Upper lobe of right lung (tissue), 1 donor: ENCODE results near the gene KPNA2. TPM values are rescaled to one million over a fixed set of nuclear protein-coding genes. Genes with fewer than 3 reads are reported as not detected.
A peak's percentile ranks its signal among the peaks of the same experiment; 100 is the strongest.
"Not testable (repeated sequence)": the region's sequence is repeated elsewhere in the genome, so short reads cannot be mapped to it uniquely, and the experiment has no call there.

Source experiments
- ATAC-seq: fragments of 200-7000 bp; cut with Tn5 transposase; one replicate; pipeline ENCODE4 v1.9.1; 2020; ENCODE audit warnings: mild to moderate bottlenecking, moderate library complexity
- DNase-seq: peaks from one replicate; pipeline ENCODE4 v3.0.0-alpha.2; 2020
- H3K27ac ChIP-seq: fragments of 200-600 bp; one replicate; pipeline ENCODE4 v1.8.0; 2022
- H3K27me3 ChIP-seq: fragments of 200-600 bp; one replicate; pipeline ENCODE4 v1.8.0; 2022; ENCODE audit warnings: mild to moderate bottlenecking
- H3K36me3 ChIP-seq: fragments of 200-600 bp; one replicate; pipeline ENCODE4 v1.8.0; 2022
- H3K4me1 ChIP-seq: fragments of 200-600 bp; one replicate; pipeline ENCODE4 v1.8.0; 2022
- H3K4me3 ChIP-seq: fragments of 200-600 bp; one replicate; pipeline ENCODE4 v1.8.0; 2022; ENCODE audit warnings: mild to moderate bottlenecking
- H3K9me3 ChIP-seq: fragments of 200-600 bp; one replicate; pipeline ENCODE4 v1.8.0; 2022
- intact Hi-C: fragments of 100-400 bp; cut with DNase I; formaldehyde crosslinking; loops from one replicate; pipeline ENCODE4 v1.11.0; 2022
- total RNA-seq: library from RNA; stranded (reverse); fragmentation: NEBNext Ultra II Directional; extraction: Animal tissue kit (Norgen Biotek cat#: 25700); gene quantifications from one replicate; pipeline ENCODE4 v1.2.1, GENCODE V29; 2021
- TF ChIP-seq, protein P1 (sequence below): fragments of 200-600 bp; IDR thresholded peaks from one replicate; pipeline ENCODE4 v1.8.0; 2022; ENCODE audit warnings: antibody characterized with exemption
- donor health status: DM: no; HTN: yes; CAD: no; lungs with severe emphysema.

The KPNA2 gene
- total RNA-seq, 1 donor from 2014 or later, result 27.0 TPM

DNA sequence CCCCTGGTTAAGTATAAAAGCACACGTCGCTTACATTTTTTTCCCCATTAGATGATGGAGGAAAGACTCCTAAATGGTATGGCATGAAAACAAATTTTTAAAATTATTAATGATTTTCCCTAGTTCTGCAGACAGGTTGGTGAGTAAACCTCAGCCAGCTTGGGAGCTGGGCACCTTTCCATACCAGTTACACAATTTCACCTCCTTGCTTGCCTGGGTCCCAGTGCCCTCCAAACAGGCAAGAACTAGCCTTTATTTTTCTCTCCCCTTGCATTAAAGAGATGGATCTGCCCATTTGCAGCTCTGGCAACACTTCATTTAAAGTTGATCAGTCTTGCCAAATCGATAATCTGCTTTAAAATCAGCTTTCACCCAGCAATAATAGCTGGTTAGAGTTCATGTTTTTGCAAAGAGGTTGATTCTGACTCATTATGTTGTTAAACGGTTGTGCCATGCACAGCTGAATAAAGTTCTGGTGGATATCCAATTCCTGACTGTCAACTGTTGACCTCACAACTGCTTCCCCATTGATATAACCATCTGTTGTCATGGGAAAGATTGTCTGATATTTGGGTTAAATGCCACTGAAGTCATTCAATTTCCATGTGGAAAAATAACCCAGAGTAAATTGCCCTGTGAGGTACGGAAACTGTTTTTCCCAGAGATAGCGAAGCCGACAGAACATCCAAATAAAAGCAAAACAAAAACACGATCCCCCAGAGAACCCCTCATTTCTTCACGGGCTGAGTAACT, 40.5 kb upstream of the KPNA2 start:
- H3K9me3 ChIP-seq, result no peaks in the 10 kb centered on the region
- TF ChIP-seq, protein P1, sequence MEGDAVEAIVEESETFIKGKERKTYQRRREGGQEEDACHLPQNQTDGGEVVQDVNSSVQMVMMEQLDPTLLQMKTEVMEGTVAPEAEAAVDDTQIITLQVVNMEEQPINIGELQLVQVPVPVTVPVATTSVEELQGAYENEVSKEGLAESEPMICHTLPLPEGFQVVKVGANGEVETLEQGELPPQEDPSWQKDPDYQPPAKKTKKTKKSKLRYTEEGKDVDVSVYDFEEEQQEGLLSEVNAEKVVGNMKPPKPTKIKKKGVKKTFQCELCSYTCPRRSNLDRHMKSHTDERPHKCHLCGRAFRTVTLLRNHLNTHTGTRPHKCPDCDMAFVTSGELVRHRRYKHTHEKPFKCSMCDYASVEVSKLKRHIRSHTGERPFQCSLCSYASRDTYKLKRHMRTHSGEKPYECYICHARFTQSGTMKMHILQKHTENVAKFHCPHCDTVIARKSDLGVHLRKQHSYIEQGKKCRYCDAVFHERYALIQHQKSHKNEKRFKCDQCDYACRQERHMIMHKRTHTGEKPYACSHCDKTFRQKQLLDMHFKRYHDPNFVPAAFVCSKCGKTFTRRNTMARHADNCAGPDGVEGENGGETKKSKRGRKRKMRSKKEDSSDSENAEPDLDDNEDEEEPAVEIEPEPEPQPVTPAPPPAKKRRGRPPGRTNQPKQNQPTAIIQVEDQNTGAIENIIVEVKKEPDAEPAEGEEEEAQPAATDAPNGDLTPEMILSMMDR, result no peak
- no peaks in the 10 kb centered on the region for H3K36me3 ChIP-seq
- H3K27ac ChIP-seq, result peak overlapping the region; percentile 40
- DNase-seq (no peak), ATAC-seq (no peak)
- H3K27me3 ChIP-seq, result no peaks in the 10 kb centered on the region
- intact Hi-C loops, result no loop called here
- peak overlapping the region; percentile 61 for H3K4me3 ChIP-seq
- peaks cover 16% of the 10 kb centered on the region for H3K4me1 ChIP-seq

DNA sequence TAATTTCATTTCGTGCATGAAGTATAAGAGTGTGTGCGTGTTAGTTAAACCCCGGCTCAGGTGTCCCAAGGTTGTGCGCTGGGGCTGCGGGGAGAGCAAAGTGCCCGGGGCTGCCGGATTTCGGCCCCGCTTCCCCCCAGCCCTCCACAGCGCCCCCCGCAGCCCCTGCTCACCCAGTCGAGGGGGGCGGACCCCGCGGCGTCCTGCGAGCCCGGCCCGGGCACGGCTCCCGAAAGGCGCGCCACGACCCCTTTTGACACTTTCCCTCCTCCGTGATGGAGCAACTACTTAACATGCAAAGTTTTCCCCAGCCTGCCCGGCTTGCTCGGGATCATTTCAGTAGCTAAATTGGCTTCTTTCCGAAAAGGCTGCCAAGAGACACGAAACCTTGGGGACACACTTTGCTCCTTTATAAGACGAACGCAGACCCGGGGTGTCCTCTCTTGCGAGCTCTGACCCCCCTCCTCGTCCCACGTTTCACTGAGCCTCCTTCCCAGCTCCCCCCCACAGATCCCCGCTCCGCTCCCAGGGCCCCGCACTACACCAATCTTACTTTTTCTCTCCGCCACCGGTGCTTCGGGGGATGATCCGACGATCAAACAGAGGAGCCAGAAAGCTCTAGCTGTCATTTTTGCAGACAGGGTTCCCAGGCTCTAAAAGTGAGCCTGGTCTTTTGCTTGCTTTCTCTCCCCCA, 39.8 kb upstream of the KPNA2 start:
- peak overlapping the region; percentile 61 for H3K4me3 ChIP-seq
- H3K9me3 ChIP-seq, result no peaks in the 10 kb centered on the region
- intact Hi-C loops, result no loop called here
- no peaks in the 10 kb centered on the region for H3K36me3 ChIP-seq
- TF ChIP-seq, protein P1, result no peak
- DNase-seq, result no peak
- peak overlapping the region; percentile 40 for H3K27ac ChIP-seq
- no peaks in the 10 kb centered on the region for H3K27me3 ChIP-seq
- H3K4me1 ChIP-seq, result peaks cover 16% of the 10 kb centered on the region
- no peak for ATAC-seq

DNA sequence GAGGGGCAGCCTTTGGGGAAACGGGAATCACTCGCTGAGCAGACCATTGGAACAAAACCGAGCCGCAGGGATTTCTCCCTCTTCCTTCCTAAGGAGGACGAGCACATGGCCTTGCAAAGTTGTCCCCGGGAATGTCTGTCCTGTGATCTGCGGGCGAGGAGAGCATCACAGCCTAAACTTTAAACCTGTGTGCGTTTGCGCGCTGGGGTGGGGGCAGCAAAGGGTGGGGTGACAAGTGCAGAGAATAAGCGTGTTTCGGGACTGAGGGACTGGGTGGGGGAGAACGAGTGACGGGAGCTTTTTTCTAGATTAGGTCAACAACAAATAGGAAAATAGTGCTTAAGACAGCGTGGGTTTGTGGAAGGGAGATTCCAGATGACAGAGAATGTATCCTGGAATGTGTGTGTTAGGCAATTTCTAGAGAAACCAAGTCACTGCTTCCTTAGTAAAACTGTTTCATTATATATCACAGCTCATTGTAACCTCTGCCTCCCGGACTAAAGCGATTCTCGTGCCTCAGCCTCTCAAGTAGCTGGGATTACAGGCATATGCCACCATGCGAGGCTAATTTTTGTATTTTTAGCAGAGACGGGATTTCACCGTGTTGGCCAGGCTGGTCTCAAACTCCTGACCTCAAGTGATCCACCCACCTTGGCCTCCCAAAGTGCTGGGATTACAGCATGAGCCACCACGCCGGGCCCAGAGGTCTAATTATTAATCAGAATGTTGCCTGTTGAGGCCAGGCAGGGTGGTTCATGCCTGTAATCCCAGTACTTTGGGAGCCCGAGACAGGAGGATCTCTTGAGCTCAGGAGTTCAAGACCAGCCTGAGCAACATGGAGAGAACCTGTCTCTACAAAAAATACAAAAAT, 39.0 kb upstream of the KPNA2 start, which contains the start of gene C17orf58:
TSS of gene C17orf58 (minus strand) at position 169 of the 871 bp plus-strand sequence. CDS start 271 bp downstream, outside the sequence.
- H3K36me3 ChIP-seq, ATAC-seq, DNase-seq, H3K9me3 ChIP-seq, intact Hi-C loops, H3K27me3 ChIP-seq: not testable (repeated sequence)
- H3K4me1 ChIP-seq, result peaks cover 16% of the 10 kb centered on the region
- peak within 1 kb of the TSS; percentile 61 for H3K4me3 ChIP-seq
- peak within 1 kb of the TSS; percentile 40 for H3K27ac ChIP-seq

DNA sequence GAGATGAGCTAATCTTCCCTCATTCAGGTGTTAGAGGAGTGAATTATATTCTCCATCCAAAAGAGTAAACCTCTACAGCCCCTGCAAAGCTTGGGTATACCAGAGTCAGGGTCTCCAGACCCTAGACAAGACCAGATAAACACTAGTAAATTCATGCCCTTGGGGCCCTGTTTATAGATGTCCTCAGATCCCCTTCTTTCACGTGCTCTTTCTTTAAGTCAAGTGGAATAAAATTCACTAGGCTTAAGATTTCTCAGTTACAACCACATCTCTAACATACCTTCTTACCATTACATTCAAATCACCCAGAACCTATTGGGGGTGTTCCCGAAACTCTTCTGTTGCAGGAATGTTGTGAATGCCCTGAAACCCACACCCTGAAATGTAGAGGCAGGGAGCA, 37.1 kb upstream of the KPNA2 start:
- TF ChIP-seq, protein P1, result no peak
- no peak overlapping the region for H3K27ac ChIP-seq
- no peaks in the 10 kb centered on the region for H3K27me3 ChIP-seq
- H3K9me3 ChIP-seq, result no peaks in the 10 kb centered on the region
- no peak overlapping the region for H3K4me3 ChIP-seq
- no peaks in the 10 kb centered on the region for H3K36me3 ChIP-seq
- intact Hi-C loops, result no loop called here
- H3K4me1 ChIP-seq, result peaks cover 9% of the 10 kb centered on the region
- DNase-seq, result no peak
- no peak for ATAC-seq

DNA sequence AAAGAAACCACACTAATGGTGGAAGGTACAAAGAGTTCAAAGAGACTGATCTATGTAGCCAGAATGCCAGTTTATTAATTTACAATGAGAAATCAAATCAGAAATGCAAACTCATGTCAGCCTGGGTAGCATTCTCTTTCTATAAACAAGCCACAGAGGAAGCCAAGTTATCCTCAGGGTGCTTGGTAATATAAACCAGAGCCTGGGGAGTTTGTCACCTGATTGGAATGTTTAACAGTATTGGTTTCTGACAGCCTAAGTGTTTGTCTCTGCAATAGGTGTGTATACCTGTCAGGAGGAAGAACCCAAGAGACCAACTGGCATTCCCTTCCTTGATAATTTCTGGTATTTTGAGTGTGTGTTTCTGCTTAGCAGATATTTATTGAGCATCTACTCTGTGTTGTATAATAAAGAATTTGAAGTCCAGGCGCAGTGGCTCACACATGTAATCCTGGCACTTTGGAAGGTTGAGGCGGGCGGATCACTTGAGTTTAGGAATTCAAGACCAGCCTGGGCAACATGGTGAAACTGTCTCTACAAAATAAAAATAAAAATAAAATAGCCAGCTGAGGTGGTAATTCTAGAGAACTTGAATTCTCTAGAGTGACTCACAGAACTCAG, 36.1 kb upstream of the KPNA2 start:
- Histone ChIP-seq H3K27me3 (no peaks in the 10 kb centered on the region), H3K36me3 (no peaks in the 10 kb centered on the region), H3K27ac (no peak overlapping the region), H3K4me3 (no peak overlapping the region), H3K4me1 (peaks cover 9% of the 10 kb centered on the region), H3K9me3 (no peaks in the 10 kb centered on the region)
- intact Hi-C loops, result no loop called here
- DNase-seq (no peak), ATAC-seq (no peak)
- TF ChIP-seq, protein P1, result no peak
